Measurements from ENCODE around the gene MYO5B. TPM values are rescaled to one million over a fixed set of nuclear protein-coding genes. Genes with fewer than 3 reads are reported as not detected.
A peak's percentile ranks its signal among the peaks of the same experiment; 100 is the strongest.

Gene MYO5B
- total RNA-seq, 1 donor from 2014 or later: 0.21 TPM

DNA sequence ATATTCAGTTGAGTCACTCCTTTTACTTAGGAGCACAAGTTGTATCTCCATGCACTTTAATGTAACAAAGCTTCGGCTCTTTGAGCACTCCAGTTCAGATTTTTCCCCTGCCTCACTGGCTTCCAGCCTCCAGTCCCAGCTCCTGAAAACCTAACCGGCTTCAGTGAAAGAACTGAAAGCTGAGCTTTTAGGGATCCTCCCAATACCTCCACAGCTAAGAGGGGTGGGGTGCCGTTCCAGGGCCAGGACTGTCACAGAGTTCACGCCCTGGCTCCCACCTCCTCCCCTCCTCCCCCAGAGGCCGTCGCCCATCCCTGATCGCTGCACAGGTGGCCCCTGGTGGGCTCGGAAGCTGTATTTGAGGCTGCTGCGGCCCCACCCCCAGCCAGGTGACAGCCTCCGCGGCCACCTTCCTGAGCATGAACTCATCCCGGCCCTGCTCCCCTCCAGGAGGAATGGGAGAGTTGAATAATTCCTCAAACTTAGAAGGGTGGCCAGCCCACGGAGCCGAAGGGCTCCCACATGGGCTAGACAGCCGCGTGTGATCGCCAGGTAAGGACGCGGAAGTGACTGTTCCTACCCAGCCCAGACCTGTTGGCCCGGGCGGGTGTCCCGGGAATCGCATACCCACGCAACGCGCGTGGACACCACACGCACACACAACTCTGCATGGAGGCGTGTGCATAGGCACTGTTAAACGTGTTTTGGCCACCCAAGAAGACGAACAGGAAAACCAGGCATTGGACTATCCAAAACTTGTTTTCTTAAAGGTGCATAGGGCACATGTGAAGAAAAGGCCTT is 1.8 kb downstream of the MYO5B start:
- no peaks in the 10 kb centered on the region for H3K36me3 ChIP-seq
- TF ChIP-seq, protein P1, sequence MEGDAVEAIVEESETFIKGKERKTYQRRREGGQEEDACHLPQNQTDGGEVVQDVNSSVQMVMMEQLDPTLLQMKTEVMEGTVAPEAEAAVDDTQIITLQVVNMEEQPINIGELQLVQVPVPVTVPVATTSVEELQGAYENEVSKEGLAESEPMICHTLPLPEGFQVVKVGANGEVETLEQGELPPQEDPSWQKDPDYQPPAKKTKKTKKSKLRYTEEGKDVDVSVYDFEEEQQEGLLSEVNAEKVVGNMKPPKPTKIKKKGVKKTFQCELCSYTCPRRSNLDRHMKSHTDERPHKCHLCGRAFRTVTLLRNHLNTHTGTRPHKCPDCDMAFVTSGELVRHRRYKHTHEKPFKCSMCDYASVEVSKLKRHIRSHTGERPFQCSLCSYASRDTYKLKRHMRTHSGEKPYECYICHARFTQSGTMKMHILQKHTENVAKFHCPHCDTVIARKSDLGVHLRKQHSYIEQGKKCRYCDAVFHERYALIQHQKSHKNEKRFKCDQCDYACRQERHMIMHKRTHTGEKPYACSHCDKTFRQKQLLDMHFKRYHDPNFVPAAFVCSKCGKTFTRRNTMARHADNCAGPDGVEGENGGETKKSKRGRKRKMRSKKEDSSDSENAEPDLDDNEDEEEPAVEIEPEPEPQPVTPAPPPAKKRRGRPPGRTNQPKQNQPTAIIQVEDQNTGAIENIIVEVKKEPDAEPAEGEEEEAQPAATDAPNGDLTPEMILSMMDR (IDR thresholded peaks at IDR 0.05): no peak
- no peaks in the 10 kb centered on the region for H3K27me3 ChIP-seq
- H3K27ac ChIP-seq: no peak overlapping the region
- no peaks in the 10 kb centered on the region for H3K9me3 ChIP-seq
- intact Hi-C loops (cut with DNase I): no loop called here
- DNase-seq (ENCODE audit: low spot score in 2 of 2): no peak
- peak overlapping the region; percentile 63 to 72 for H3K4me3 ChIP-seq
- H3K4me1 ChIP-seq: peaks cover 0 to 3% of the 10 kb centered on the region in 2 donors

DNA sequence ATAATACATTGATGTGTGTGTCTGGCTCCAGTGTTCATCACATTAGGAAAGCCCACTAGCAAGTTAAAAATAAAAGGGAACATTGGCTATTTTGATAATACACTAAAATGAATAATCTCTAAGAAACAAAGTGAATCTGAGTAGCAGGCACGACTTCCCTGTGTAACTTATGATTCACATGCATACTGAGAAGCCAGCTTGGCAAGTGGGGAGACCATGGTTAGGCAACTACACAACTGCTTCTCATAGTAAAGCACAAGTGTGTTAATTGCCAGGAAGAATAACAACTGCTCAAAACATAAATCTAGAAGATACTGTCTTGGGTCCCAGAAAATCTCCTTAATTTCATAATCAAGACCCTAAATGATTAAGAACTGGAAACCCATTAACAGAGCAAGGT is 4.0 kb downstream of the MYO5B start:
- TF ChIP-seq, protein P1 (IDR thresholded peaks at IDR 0.05): no peak
- H3K27me3 ChIP-seq: no peaks in the 10 kb centered on the region
- intact Hi-C loops (cut with DNase I): no loop called here

DNA sequence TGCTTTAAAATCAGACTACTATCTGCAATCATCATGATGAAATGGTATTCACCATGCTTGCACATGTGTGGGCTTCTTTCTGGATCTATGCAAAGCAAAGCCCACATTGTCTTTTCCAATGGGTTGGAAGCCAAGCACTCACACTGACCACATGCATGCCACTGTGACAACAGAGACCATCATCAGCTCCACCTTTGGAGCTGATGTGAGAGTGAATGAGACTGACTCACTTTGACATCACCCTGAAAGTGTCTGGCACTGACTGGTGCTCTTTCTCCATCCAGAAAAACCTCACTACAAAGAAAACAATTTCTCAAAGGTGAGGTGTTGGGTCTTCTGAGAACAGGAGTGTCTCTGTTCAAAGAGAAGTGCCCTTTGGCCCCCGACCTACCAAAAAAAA is 4.7 kb downstream of the MYO5B start:
- H3K27ac ChIP-seq: no peak overlapping the region
- intact Hi-C loops (cut with DNase I): no loop called here
- peaks cover 0 to 3% of the 10 kb centered on the region in 2 donors for H3K4me1 ChIP-seq
- TF ChIP-seq, protein P1 (IDR thresholded peaks at IDR 0.05): no peak
- DNase-seq (ENCODE audit: low spot score in 2 of 2): no peak
- no peaks in the 10 kb centered on the region for H3K27me3 ChIP-seq
- H3K36me3 ChIP-seq: no peaks in the 10 kb centered on the region
- no peaks in the 10 kb centered on the region for H3K9me3 ChIP-seq
- H3K4me3 ChIP-seq: no peak overlapping the region

More for the DNA sequence above, 4.0 kb downstream of the MYO5B start:
- Histone ChIP-seq H3K36me3 (no peaks in the 10 kb centered on the region), H3K27ac (no peak overlapping the region), H3K9me3 (no peaks in the 10 kb centered on the region), H3K4me3 (no peak overlapping the region), H3K4me1 (peaks cover 0 to 3% of the 10 kb centered on the region in 2 donors)
- no peak for DNase-seq (ENCODE audit: low spot score in 2 of 2)

DNA sequence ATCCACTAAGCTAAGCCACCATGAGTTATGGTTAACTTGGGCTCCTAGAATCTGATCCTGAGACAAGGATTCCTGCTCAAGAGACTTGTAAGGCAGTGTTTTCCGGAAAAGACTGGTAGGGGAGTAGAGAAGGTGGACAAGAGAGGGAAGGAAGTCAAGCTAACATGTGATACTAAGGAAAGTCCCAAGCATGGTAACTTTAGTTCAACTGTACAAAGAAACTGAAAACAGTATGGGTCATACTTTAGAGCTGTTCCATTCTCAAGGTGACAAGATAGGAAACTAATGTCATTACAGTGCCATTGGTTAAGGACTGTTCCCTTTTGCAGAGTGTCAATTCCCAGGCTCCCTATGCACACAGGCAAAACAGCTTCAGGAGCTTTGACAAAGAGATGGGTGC is 5.8 kb downstream of the MYO5B start:
- Histone ChIP-seq H3K4me3 (no peak overlapping the region), H3K36me3 (no peaks in the 10 kb centered on the region), H3K9me3 (no peaks in the 10 kb centered on the region), H3K4me1 (peaks cover 0 to 3% of the 10 kb centered on the region in 2 donors), H3K27me3 (no peaks in the 10 kb centered on the region), H3K27ac (no peak overlapping the region)
- no peak for DNase-seq (ENCODE audit: low spot score in 2 of 2)
- intact Hi-C loops (cut with DNase I): no loop called here
- TF ChIP-seq, protein P1 (IDR thresholded peaks at IDR 0.05): no peak

DNA sequence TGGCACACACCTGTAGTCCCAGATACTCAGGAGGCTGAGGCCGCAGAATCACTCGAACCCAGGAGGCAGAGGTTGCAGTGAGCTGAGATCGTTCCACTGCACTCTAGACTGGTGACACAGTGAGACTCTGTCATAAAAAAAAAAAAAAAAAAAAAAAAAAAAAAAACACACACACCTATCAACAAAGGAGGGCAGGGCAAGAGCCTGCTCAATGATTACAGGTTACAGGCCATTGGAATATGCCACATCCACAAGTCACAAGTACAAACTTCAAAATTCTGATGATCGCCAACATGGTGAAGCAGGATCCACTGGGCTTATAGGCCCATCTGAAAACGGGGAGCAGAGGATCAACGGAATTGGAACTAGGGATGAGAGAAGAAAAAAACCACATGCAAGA is 6.3 kb downstream of the MYO5B start:
- H3K4me1 ChIP-seq: peaks cover 0 to 3% of the 10 kb centered on the region in 2 donors
- intact Hi-C loops (cut with DNase I): no loop called here
- no peaks in the 10 kb centered on the region for H3K36me3 ChIP-seq
- no peak for DNase-seq (ENCODE audit: low spot score in 2 of 2)
- no peaks in the 10 kb centered on the region for H3K27me3 ChIP-seq
- H3K4me3 ChIP-seq: no peak overlapping the region
- no peak overlapping the region for H3K27ac ChIP-seq
- H3K9me3 ChIP-seq: no peaks in the 10 kb centered on the region
- TF ChIP-seq, protein P1 (IDR thresholded peaks at IDR 0.05): no peak

All from ascending aorta (tissue), 2 donors.